Measurements from ENCODE around the gene ADAMTS17. TPM values are rescaled to one million over a fixed set of nuclear protein-coding genes. Genes with fewer than 3 reads are reported as not detected.

ADAMTS17 gene
- total RNA-seq, 1 experiment from 2014 or later: 4.2 TPM

GRCh38 chr15:100052716-100053473, 288.9 kb downstream of the ADAMTS17 start:
- Histone ChIP-seq H3K36me3 (ENCODE audit: control insufficient read depth in 1 of 2, insufficient read depth in 2 of 2, low read length in 2 of 2) (no peaks in the 10 kb centered on the region), H2AFZ (ENCODE audit: low read depth, low read length, poor library complexity, severe bottlenecking) (no peak overlapping the region), H3K4me2 (ENCODE audit: low read length) (no peak overlapping the region), H3K9me2 (ENCODE audit: insufficient read depth) (no peaks in the 10 kb centered on the region), H3K9ac (ENCODE audit: low read length) (no peak overlapping the region), H3K4me1 (ENCODE audit: control insufficient read depth in 1 of 2, insufficient read depth in 2 of 2, low read length in 2 of 2) (no peaks in the 10 kb centered on the region), H3K9me3 (ENCODE audit: control insufficient read depth in 1 of 2, insufficient read depth in 1 of 2, low read depth in 1 of 2, low read length in 2 of 2) (no peaks in the 10 kb centered on the region), H3K27ac (ENCODE audit: low read depth, low read length) (no peak overlapping the region), H3K79me2 (ENCODE audit: insufficient read depth, low read length) (no peaks in the 10 kb centered on the region), H3K4me3 (replicated peaks in 1 of 2; ENCODE audit: low read depth in 1 of 2, low read length in 2 of 2) (no peak overlapping the region), H4K20me1 (ENCODE audit: insufficient read depth) (no peaks in the 10 kb centered on the region), H3K27me3 (ENCODE audit: insufficient read depth, low read length) (no peaks in the 10 kb centered on the region)
- ATAC-seq (no peak), DNase-seq (ENCODE audit: low read depth, low spot score) (no peak)
- TF ChIP-seq SIN3A (IDR thresholded peaks at IDR 0.05; ENCODE audit: low read depth) (no peak), RAD21 (IDR thresholded peaks at IDR 0.05; ENCODE audit: low read depth) (no peak), MAX (IDR thresholded peaks at IDR 0.05) (no peak), CTCF (IDR thresholded peaks at IDR 0.05 in 2 of 3, conservative IDR thresholded peaks at IDR 0.05 in 1 of 3; ENCODE audit: borderline replicate concordance in 1 of 3, insufficient read depth in 1 of 3, low read depth in 2 of 3, low read length in 2 of 3) (no peak), ZFX (IDR thresholded peaks at IDR 0.05) (no peak), ZBTB33 (IDR thresholded peaks at IDR 0.05; ENCODE audit: extremely low read depth, insufficient replicate concordance, low read length) (no peak), ZNF274 (IDR thresholded peaks at IDR 0.05; ENCODE audit: low read depth, low read length) (no peak), FOSL1 (IDR thresholded peaks at IDR 0.05; ENCODE audit: low read depth) (no peak), SP1 (IDR thresholded peaks at IDR 0.05; ENCODE audit: low read depth) (no peak), POLR2A (IDR thresholded peaks at IDR 0.05; ENCODE audit: borderline replicate concordance, extremely low read depth, insufficient read depth, insufficient read length) (no peak), REST (IDR thresholded peaks at IDR 0.05; ENCODE audit: low read depth) (no peak), EZH2 (IDR thresholded peaks at IDR 0.05) (no peak), CEBPB (IDR thresholded peaks at IDR 0.05; ENCODE audit: low read depth) (no peak), POLR2AphosphoS5 (IDR thresholded peaks at IDR 0.05; ENCODE audit: low read depth, low read length) (no peak), SRF (IDR thresholded peaks at IDR 0.05; ENCODE audit: low read depth) (no peak), ATF3 (IDR thresholded peaks at IDR 0.05) (no peak)
- intact Hi-C loops (cut with micrococcal nuclease): no loop called here
- RAD21 ChIA-PET (ENCODE audit: low non-redundant PET in 1 of 2, low total read pairs in 2 of 2, uncharacterized antibody in 2 of 2, unreplicated experiment in 2 of 2): no interaction called here
- no TSS peak for BruUV-seq (replicated peaks)
- CTCF ChIA-PET: no interaction called here
- POLR2A ChIA-PET: no interaction called here

All from HCT116 (cell line).